ENCODE results near the gene LDLR. TPM values are rescaled to one million over a fixed set of nuclear protein-coding genes. Genes with fewer than 3 reads are reported as not detected.
A peak's percentile ranks its signal among the peaks of the same experiment; 100 is the strongest.

The LDLR gene
- total RNA-seq, 1 donor from 2014 or later: 153 TPM

GRCh38 chr19:11136400-11137101 lies 47.3 kb downstream of the LDLR start:
- TF ChIP-seq CTCF (IDR thresholded peaks at IDR 0.05; ENCODE audit: insufficient read depth, low read depth, low read length) (no peak), EZH2 (IDR thresholded peaks at IDR 0.05; ENCODE audit: insufficient read depth, low read length) (no peak)
- H3K79me2 ChIP-seq (ENCODE audit: insufficient read depth, low read length): peaks cover 3% of the 10 kb centered on the region
- H3K36me3 ChIP-seq (ENCODE audit: insufficient read depth, low read length): peaks cover 15% of the 10 kb centered on the region
- FAIRE-seq (no peak), DNase-seq (ENCODE audit: low read depth) (peak; percentile 31)
- peaks cover 26% of the 10 kb centered on the region for H3K4me1 ChIP-seq (ENCODE audit: insufficient read depth, low read length)
- Mint-ChIP-seq H3K4me3 (ENCODE audit: unreplicated experiment) (peak overlapping the region; percentile 45), H3K9me3 (ENCODE audit: unreplicated experiment) (no peaks in the 10 kb centered on the region), H3K36me3 (ENCODE audit: low read depth, unreplicated experiment) (peaks cover 2% of the 10 kb centered on the region), H3K27ac (ENCODE audit: unreplicated experiment) (no peak overlapping the region), H3K4me1 (ENCODE audit: low read depth, unreplicated experiment) (peaks cover 11% of the 10 kb centered on the region), H3K27me3 (ENCODE audit: low read depth, unreplicated experiment) (no peaks in the 10 kb centered on the region)
- H3K27me3 ChIP-seq (ENCODE audit: insufficient read depth, low read length): no peaks in the 10 kb centered on the region
- H2AFZ ChIP-seq (ENCODE audit: low read depth, low read length): no peak overlapping the region
- H3K4me3 ChIP-seq (ENCODE audit: insufficient read depth, low read depth, low read length): no peak overlapping the region
- H3K27ac ChIP-seq (ENCODE audit: low read depth, low read length): no peak overlapping the region
- peaks cover 18% of the 10 kb centered on the region for H4K20me1 ChIP-seq (ENCODE audit: insufficient read depth, low read length)
- no peak overlapping the region for H3K4me2 ChIP-seq (ENCODE audit: low read length)
- H3K9me3 ChIP-seq (ENCODE audit: insufficient read depth, low read depth, low read length): no peaks in the 10 kb centered on the region
- no peak overlapping the region for H3K9ac ChIP-seq (ENCODE audit: low read length)

GRCh38 chr19:11137542-11138384 lies 48.5 kb downstream of the LDLR start:
- FAIRE-seq (no peak), DNase-seq (ENCODE audit: low read depth) (peak; percentile 73)
- H4K20me1 ChIP-seq (ENCODE audit: insufficient read depth, low read length): peaks cover 8% of the 10 kb centered on the region
- H3K9me3 Mint-ChIP-seq (ENCODE audit: unreplicated experiment): no peaks in the 10 kb centered on the region
- peaks cover 2% of the 10 kb centered on the region for H3K36me3 Mint-ChIP-seq (ENCODE audit: low read depth, unreplicated experiment)
- H3K4me1 ChIP-seq (ENCODE audit: insufficient read depth, low read length): peaks cover 37% of the 10 kb centered on the region
- peaks cover 7% of the 10 kb centered on the region for H3K36me3 ChIP-seq (ENCODE audit: insufficient read depth, low read length)
- no peaks in the 10 kb centered on the region for H3K27me3 Mint-ChIP-seq (ENCODE audit: low read depth, unreplicated experiment)
- no peaks in the 10 kb centered on the region for H3K9me3 ChIP-seq (ENCODE audit: insufficient read depth, low read depth, low read length)
- H3K4me3 ChIP-seq (ENCODE audit: insufficient read depth, low read depth, low read length): peak overlapping the region; percentile 46
- TF ChIP-seq EZH2 (IDR thresholded peaks at IDR 0.05; ENCODE audit: insufficient read depth, low read length): no peak
- TF ChIP-seq CTCF (IDR thresholded peaks at IDR 0.05; ENCODE audit: insufficient read depth, low read depth, low read length): peak; percentile 64
- H3K4me3 Mint-ChIP-seq (ENCODE audit: unreplicated experiment): peak overlapping the region; percentile 40
- H3K27ac Mint-ChIP-seq (ENCODE audit: unreplicated experiment): peak overlapping the region; percentile 85
- no peaks in the 10 kb centered on the region for H3K27me3 ChIP-seq (ENCODE audit: insufficient read depth, low read length)
- H3K4me2 ChIP-seq (ENCODE audit: low read length): peak overlapping the region; percentile 71
- H3K4me1 Mint-ChIP-seq (ENCODE audit: low read depth, unreplicated experiment): peaks cover 13% of the 10 kb centered on the region
- peak overlapping the region; percentile 72 for H3K27ac ChIP-seq (ENCODE audit: low read depth, low read length)
- H3K9ac ChIP-seq (ENCODE audit: low read length): peak overlapping the region; percentile 73
- H2AFZ ChIP-seq (ENCODE audit: low read depth, low read length): peak overlapping the region; percentile 66
- H3K79me2 ChIP-seq (ENCODE audit: insufficient read depth, low read length): no peaks in the 10 kb centered on the region

Measured in astrocyte (in vitro differentiated cells and primary cell).